HG03460 (cell line): ENCODE measurements around the gene HS1BP3.

Experiments used
- ATAC-seq: cut with Tn5 transposase; IDR thresholded peaks from one replicate; pipeline ENCODE4 v1.9.1; 2021; ENCODE audit not compliant: unreplicated experiment

Gene HS1BP3

DNA sequence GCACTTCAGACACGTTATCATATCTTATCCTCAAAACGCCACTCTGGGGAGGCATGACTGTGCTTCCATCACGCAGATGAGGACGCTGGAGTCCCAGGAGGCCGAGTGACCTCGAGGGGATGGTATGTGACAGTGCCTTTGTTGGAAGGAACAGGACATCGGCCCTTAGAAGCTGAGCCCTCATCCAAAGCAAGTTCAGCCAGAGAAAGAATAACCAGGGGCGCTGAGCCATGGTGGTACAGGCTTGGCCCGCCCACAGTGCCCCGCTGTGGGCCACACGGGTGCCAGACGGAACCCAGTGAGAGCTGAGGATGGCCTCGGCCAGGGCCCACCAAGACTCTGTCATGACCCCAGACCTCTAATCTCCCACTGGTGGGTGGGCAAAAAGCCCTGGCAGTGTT is 31.3 kb downstream of the HS1BP3 start:
- no peak for ATAC-seq

- no peak for ATAC-seq
Observed at GRCh38 chr2:20618886-20619521, 31.9 kb downstream of the HS1BP3 start.

- ATAC-seq: no peak
Observed at GRCh38 chr2:20618468-20618885, 32.4 kb downstream of the HS1BP3 start.

- no peak for ATAC-seq
Observed at GRCh38 chr2:20617892-20618467, 32.9 kb downstream of the HS1BP3 start.

GRCh38 chr2:20617081-20617575 is 33.8 kb downstream of the HS1BP3 start:
- no peak for ATAC-seq

- no peak for ATAC-seq
Observed at GRCh38 chr2:20616341-20616871, 34.5 kb downstream of the HS1BP3 start.

GRCh38 chr2:20615466-20616241 is 35.2 kb downstream of the HS1BP3 start:
- no peak for ATAC-seq

- no peak for ATAC-seq
Observed at GRCh38 chr2:20615068-20615465, 35.8 kb downstream of the HS1BP3 start.

- no peak for ATAC-seq
Observed at GRCh38 chr2:20614201-20615067, 36.5 kb downstream of the HS1BP3 start.

DNA sequence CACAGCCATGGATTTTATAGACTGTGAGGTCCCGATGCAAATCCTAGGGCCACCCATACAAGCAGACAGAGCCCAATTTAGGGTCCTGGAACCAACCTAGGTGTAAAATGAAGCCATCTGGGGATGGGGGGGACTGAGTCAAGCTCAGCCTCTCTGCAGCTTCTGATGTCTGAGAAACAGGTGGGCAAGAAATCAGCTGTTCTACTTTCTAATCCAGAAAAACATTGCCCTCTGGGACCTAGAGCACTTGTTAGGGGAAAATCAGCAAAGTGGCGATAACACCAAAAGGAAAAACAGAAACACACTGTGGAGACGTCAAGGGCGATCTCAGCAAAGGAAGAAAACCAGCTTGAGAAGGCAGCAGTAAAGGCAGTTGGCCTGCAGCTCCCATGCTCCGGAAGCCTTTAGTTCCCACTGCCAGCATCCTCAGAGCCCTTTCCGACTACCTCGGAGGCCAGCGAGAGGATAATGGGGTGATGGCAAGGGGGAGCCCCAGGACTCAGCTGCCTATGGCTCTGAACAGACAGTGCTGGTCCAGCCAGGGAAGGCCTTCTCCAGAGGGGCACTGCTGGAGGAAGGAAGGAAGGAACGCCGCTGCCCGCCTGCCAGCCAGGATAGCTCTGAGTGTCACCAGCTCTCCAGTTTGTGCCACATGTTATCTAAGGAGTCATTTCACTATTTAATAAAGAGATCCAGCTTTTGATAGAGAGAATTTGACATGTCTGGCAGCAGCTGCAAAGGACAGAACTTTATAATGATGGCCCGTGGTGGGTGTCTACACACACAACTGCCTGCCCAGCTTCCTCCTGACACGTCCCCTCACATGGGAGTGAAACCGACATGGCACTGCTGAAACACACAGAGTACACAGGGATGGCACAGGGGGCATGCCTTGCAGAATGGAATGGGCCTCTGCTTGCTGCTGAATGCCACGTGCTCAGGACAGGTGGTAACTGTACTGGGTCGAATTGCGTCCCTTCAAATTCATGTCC is 37.7 kb downstream of the HS1BP3 start:
- ATAC-seq: no peak

- ATAC-seq: no peak
Observed at GRCh38 chr2:20611844-20612356, 39.0 kb downstream of the HS1BP3 start.

GRCh38 chr2:20611077-20611843 is 39.6 kb downstream of the HS1BP3 start:
- ATAC-seq: no peak

DNA sequence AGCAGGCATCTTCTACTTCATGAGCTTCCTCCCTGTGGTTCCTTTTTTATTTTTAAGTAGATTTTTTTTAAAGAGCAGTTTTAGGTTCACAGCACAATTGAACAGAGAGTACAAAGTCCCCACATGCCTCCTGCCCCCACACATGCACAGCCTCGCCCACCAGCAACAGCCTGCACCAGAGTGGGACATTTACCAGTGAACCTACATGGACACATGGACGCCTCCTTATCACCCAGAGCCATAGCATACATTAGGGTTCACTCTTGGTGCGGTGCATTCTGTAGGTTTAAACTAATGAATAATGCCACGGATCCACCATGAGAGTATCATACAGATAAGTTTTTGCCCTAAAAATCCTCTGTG is 40.9 kb downstream of the HS1BP3 start:
- no peak for ATAC-seq

- ATAC-seq: no peak
Observed at GRCh38 chr2:20609349-20609994, 41.4 kb downstream of the HS1BP3 start.

DNA sequence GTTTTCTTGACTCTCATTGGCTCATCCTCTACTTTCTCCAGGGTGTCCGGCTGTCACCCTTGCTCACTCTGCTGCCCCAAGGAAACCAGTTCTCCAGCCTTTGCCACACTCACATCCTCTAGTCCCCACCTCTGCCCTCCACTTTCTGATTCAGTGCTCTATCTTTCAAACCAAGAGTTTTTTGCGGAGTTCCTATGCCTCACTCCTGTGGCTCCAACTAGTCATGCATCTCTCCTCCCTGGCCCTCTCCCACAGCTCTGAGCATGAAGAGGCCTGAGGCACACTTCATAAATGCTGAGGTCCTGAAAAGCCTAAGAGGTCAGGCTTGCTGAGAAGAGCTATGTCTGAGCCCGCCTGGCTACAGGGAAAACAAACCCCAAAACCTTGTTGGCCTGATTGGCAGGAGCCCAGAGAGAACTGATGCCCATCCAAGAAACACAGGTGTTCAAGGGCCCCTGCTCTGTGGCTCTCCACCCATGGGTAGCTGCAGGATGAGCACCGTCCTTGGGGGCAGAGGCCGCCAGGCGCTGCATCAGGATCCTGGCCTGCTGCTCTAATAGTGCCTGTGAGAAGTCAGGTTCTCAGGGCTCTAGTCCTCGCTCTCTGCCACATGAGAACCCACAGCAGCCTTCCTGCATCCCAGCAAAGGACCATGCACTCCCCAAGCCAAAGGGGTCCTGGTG is 42.1 kb downstream of the HS1BP3 start:
- ATAC-seq: no peak

DNA sequence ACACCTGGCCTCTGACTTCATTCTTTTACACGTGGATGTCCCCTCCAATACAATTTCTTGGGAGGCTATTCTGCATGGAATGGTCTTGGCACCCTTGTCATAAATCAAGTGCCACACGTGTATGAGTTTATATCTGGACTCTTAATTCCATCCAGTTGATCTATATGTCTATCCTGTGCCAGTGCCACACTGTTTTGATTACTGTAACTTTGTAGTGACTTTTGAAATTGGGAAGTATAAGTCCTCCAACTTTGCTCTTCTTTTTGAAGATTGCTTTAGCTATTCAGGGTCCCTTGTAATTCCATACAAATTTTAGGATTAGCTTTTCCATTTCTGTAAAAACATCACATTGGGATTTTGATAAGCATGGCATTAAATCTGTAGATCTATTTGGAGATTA is 43.5 kb downstream of the HS1BP3 start:
- ATAC-seq: no peak

DNA sequence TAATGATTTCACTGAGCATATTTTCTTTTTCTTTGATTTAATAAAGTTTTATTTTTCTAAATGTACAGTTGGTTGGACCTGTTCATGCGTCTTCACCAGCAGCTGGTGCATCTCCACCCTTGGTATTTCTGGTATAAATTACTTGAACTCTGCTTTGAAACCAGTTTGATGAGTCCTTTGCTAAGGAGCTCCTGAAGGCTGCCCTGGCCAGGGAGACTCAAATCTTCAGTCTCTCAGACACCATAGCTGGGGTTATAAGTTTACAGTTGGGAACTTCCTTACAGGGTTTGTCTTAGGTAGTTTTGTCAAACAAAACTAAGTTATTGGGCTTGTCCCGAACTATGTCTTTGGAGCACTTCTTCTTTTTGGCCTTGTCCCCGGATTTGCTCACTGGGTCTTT is 44.7 kb downstream of the HS1BP3 start:
- no peak for ATAC-seq

DNA sequence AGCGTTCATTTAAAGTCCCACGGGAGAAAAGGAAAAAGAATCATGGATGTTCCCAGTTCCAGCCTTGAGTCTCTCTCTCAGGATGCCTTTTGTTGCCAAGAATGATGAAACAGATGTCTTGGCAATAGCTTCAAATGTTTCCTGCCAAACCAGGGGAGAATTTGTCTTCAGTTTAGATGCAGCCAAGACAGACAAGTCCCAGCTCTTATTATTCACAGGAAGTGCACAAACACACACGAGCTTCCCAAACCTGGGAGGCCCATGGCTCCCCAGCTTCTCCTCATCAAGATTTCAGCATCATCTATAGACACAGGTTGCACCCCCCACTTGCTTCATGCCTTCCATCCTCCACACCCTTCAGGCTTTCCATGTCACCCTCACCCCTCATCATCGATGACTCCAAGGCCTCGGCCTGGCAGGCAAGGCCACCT is 45.9 kb downstream of the HS1BP3 start:
- ATAC-seq: no peak
